HG03135 (cell line): ENCODE data around the gene RPL23.

Source experiments
- ATAC-seq: cut with Tn5 transposase; IDR thresholded peaks from one replicate; pipeline ENCODE4 v1.9.1; 2021; ENCODE audit warnings: mild to moderate bottlenecking, moderate library complexity; ENCODE audit not compliant: unreplicated experiment

The RPL23 gene

DNA sequence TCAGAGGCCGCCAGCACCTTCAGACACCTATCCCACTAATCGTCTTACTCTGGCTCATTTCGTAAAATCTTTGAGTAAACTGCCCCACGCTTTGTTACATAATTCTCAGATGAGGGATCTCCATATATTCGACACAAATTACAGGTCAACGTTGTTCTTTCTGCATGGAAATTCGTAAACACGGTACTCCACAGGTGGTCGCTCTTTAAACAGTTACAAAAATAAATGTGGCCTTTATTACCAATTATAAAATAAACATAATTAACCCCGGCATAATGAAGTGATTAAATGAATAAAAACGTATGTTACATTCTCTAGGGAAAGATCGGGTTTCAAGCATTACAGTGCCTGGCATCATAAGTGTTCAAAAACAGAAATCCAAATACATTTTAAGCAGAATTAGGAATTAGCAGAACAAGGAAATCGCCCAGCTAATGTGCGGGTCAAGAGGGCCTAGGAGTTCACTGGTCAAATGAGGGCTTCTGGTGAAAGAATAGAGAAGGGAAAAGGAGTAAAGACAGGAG is 53.2 kb downstream of the RPL23 start:
- no peak for ATAC-seq

DNA sequence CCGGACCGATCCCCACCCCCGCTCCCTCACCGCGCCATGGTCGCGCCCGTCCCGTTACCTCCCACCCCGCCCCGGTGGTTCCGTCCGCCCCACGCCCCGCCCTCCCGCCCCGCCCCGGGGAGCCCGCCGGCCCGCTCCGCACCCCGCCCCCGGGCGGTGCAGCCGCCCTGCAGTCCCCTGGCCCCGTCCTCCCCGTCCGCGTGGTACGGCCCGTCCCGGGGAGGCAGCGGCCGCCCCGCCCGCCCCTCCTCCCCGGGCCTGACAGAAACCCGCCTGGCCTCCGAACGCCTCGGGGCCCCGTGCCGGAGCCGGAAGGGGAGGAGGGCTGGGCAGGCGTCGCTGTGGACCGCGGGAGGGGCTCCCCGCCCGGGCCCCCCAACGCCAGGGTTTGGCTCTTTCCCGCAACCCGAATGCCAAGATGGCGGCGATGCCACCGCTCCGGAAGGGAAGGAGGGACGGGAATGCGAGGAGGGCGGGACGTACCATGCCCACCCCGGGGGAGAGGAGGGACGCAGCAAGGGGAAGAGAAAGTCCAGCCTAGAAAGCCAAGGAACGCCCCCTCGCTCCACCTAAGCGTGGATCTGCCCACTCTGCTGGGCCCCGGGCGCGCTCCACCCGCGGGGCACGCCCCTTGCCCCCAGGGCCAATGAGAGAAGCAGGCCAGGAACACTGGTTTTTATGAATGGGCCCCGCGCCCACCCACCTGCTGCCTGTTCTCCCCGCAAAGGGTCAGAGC is 53.9 kb downstream of the RPL23 start, which contains the start of gene PIP4K2B:
Gene PIP4K2B, minus strand, starts transcription at position 56 of the 736 bp plus-strand sequence. CDS start 132 bp downstream, outside the sequence.
- peak; percentile 76 for ATAC-seq

DNA sequence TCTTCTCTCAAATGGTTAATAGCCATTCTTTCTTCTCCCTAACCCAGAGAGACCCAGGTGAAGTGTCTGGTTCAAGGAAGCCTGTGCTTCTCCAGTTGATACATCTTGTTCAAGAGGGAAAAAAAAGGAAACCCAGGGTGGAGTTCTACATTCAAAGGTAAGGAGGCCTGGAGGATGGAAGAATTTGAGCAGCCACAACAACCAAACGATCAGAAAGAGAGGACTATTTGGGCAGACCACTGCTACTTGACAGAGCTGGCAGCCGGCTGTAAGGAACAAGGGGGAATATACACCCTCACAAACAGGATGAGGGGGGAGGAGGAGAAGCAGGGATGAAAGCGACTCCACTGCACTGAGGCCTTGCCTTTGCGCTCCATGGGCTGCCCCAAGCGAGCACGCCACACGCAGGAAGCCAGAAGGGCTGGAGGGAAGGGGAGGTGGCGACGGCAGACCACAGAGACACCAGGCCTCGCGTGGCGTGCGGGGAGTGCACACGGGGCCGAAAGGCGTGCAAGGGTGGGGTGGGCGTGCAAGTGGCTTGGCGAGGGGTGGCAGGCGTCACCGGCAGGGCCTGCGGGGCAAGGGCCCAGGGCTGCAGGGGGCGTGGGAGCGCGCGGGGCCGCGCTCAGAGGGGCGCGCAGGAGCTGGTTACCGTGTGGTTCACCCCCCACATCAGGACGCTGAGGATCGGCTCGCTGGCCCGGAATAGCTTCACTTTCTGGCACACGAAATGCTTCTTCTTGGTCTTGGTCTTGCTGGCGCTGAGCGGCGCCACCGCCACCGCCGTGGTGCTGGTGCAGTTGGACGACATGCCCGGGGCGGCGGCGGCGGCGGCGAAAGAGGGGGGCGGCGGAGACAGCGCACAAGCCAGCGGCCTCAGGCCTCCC is 54.7 kb downstream of the RPL23 start:
- peak; percentile 30 for ATAC-seq
